Fibroblast of villous mesenchyme (primary cell): ENCODE results near the gene RFXANK. TPM values are rescaled to one million over a fixed set of nuclear protein-coding genes. Genes with fewer than 3 reads are reported as not detected.
A peak's percentile ranks its signal among the peaks of the same experiment; 100 is the strongest.

ENCODE experiments used
- DNase-seq: peaks from one replicate; pipeline ENCODE4 v3.0.0-alpha.2; 2010; ENCODE audit warnings: low read depth
- H3K4me3 ChIP-seq: 2 replicates; pipeline ENCODE4 v1.5.1; 2011; ENCODE audit warnings: low read depth, mild to moderate bottlenecking, low read length
- total RNA-seq: library from RNA; depleted of rRNA; stranded (reverse); fragments of >200 nt; gene quantifications from 2 replicates; pipeline ENCODE4 v1.2.3, GENCODE V29; 2012
- TF ChIP-seq, protein P1 (sequence below): IDR thresholded peaks from 2 replicates; pipeline ENCODE4 v1.5.1; 2012; ENCODE audit warnings: low read depth, mild to moderate bottlenecking, low read length; ENCODE audit not compliant: insufficient read depth

RFXANK gene
- total RNA-seq, 1 donor, result 57.9 TPM

DNA sequence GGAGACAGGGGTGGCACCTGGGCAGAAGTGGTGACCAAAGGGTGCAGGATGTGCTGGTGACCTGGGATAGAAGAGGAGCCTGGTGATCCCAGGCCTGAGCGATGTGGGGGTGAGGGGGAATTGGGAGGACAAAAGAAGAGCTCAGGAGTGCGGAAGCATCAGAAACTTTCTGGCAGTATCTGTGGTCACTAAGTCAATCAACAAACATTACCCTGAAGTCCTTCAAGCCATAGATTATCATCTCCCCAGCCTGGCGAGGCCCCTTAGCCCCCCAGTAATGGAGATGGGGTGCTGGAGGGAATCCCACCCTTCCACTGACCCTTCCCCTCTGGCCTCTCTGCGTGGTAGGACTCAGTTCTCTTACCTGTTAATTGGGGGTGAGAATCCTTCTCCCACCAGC lies 32.5 kb upstream of the RFXANK start:
- TF ChIP-seq, protein P1, sequence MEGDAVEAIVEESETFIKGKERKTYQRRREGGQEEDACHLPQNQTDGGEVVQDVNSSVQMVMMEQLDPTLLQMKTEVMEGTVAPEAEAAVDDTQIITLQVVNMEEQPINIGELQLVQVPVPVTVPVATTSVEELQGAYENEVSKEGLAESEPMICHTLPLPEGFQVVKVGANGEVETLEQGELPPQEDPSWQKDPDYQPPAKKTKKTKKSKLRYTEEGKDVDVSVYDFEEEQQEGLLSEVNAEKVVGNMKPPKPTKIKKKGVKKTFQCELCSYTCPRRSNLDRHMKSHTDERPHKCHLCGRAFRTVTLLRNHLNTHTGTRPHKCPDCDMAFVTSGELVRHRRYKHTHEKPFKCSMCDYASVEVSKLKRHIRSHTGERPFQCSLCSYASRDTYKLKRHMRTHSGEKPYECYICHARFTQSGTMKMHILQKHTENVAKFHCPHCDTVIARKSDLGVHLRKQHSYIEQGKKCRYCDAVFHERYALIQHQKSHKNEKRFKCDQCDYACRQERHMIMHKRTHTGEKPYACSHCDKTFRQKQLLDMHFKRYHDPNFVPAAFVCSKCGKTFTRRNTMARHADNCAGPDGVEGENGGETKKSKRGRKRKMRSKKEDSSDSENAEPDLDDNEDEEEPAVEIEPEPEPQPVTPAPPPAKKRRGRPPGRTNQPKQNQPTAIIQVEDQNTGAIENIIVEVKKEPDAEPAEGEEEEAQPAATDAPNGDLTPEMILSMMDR, result no peak
- no peak overlapping the region for H3K4me3 ChIP-seq
- no peak for DNase-seq

DNA sequence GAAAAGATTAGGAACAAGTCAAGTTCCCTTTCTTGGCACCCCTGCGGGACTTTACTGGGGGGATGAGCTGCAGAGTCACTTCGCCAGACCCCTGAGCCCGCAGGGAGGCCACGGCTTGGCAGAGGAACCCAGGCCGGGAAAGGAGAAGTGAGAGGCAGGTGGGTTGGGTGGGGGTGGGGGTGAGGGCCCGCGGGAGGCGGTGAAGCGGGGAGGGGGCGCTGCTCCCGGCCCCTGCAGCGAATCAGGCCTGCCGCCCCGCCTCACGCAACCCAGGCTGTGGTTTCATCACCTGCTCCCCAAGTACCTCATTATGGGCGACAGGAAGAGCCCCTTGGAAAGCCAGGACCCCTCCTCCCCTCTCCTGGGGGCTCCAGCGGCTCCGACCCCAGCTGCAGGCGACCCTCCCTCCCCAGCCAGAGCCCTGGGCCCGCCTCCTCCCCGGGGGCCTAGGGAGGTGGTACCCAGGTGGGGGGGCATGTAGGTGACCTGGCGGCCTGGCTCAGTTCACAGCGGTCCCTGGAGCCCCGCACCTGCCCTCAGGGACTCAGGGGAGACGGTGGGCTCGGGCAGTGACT lies 31.5 kb upstream of the RFXANK start:
- H3K4me3 ChIP-seq, result no peak overlapping the region
- no peak for DNase-seq
- TF ChIP-seq, protein P1, result no peak

DNA sequence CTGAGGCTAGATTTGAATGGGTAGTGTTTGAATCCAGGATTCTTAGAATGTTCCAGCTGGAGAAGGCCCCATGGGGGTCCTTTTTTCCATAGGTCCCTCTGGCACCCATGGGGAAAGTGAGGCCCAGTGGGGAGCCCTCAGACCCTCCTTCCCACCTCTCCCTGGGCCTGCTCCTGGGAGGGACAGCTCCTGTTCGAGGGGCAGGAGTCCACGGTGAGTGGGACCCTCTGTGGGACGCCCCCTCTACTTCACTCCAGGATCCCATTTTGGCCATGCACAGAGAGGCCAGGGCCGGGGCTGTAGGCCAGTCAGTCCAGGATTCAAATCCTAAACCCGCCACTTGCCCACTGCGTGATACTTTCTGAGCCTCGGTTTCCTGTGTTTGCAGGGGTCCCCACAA lies 29.6 kb upstream of the RFXANK start:
- TF ChIP-seq, protein P1, result no peak
- no peak overlapping the region for H3K4me3 ChIP-seq
- DNase-seq, result no peak

DNA sequence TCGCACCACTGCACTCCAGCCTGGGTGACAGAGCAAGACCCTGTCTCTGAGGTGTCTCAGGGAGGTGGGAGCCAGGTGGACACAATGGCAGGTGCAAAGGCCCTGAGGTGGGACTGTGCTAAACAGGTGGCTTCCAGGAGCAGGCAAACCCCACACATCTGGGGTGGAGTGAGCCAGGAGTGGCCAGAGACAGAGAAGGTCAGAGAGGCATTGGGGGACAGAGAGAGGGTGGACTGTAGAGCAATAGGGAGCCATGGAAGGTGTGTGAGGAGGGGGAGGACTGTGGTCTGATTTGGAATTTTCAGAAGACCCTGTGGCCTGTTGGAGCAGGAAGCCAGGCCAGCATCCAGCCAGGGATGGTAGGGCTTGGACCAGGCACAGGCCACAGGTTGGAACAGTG lies 26.7 kb upstream of the RFXANK start:
- TF ChIP-seq, protein P1, result no peak

DNA sequence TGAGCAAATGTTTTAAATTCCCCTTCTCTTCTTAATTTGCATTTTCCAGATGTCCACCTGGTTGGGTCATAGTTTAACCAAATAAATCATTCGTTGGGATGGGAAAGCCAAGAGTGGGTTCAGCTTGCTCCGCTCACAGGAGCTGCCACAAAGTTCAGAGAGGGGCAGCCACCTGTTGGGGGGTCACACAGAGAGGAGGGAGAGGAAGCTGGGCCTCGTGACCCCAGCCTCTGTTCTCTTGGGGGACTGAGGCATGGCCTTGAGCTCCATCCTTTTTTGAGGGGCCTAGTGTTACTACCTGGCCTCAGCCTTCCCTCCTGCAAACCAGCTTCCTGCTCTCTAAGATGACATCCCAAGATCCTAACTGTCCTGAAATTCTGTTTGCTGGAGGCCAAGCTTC lies 24.4 kb upstream of the RFXANK start:
- H3K4me3 ChIP-seq, result no peak overlapping the region

More for the DNA sequence above, 26.7 kb upstream of the RFXANK start:
- no peak for DNase-seq
- H3K4me3 ChIP-seq, result no peak overlapping the region

DNA sequence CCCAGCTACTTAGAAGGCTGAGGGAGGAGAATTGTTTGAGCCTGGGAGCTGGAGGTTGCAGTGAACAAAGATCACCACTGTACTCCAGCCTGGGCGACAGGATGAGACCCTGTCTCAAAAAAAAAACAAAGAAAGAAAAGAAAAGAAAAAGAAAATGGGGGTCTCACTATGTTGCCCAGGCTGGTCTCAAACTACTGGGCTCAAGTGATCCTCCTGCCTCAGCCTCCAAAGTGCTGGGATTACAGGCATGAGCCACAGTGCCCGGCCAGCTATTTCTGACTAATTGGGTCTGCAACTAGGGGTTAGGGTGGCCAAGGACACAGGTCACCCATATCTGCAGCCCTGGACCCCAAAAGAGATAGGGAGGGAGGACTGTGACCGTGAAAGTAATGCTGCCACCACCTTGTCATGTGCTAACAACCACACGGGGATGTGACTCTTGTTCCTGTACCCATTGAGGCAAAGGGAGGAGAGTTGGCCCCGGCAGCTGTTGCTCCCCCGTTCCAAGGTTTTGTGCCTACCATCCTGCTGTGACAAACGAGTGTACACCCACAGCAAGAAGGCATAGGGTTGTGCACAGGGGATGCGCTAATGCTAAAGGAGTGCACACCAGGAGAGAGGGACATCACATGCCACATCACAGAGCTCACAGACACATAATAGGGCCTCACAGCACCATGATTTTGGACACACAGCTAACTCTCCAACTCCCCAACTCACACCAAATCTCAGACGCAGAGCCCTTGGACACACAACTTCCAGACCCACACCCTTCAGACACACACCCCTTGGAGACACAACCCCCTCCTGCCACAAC lies 22.6 kb upstream of the RFXANK start:
- peak overlapping the region; percentile 40 for H3K4me3 ChIP-seq
- no peak for DNase-seq
- TF ChIP-seq, protein P1, result no peak

More for the DNA sequence above, 24.4 kb upstream of the RFXANK start:
- TF ChIP-seq, protein P1, result no peak
- DNase-seq, result no peak
